ENCODE data around the gene NDUFA1.
A peak's percentile ranks its signal among the peaks of the same experiment; 100 is the strongest.
"Not testable (repeated sequence)": the region's sequence is repeated elsewhere in the genome, so short reads cannot be mapped to it uniquely, and the experiment has no call there.

The NDUFA1 gene

GRCh38 chrX:119885554-119886428, 14.2 kb downstream of the NDUFA1 start:
- H3K23ac ChIP-seq (ENCODE audit: low read depth, low read length, poor library complexity) = no peak overlapping the region
- no peak overlapping the region for H2BK120ac ChIP-seq (ENCODE audit: low read depth, low read length)
- H4K91ac ChIP-seq (ENCODE audit: low read depth, low read length, poor library complexity) = no peak overlapping the region
- no peak overlapping the region for H3K18ac ChIP-seq (ENCODE audit: low read length)
- no peak overlapping the region for H2BK15ac ChIP-seq (ENCODE audit: low read length)
- no CpG with 5 or more reads among the region's 11 CpGs for WGBS, 2 donors (ENCODE audit: extremely low coverage in 2 of 2, insufficient read length in 2 of 2, insufficient replicate concordance in 1 of 2)
- no peaks in the 10 kb centered on the region for H3K79me1 ChIP-seq (ENCODE audit: low read depth, low read length)
- peak overlapping the region; percentile 52 for H2AFZ ChIP-seq (ENCODE audit: low read length)
- H3K9ac ChIP-seq (ENCODE audit: low read depth, low read length, poor library complexity) = no peak overlapping the region
- H2BK12ac ChIP-seq (ENCODE audit: low read length) = no peak overlapping the region
- H3K9me3 ChIP-seq (replicated peaks in 1 of 2; ENCODE audit: control insufficient read depth in 2 of 2, insufficient read depth in 1 of 2, low read depth in 1 of 2, low read length in 2 of 2) = no peaks in the 10 kb centered on the region
- no peak overlapping the region for H3K4me3 ChIP-seq (ENCODE audit: low read length in 2 of 2)
- no peaks in the 10 kb centered on the region for H3K4me1 ChIP-seq (ENCODE audit: control insufficient read depth in 2 of 2, insufficient read depth in 1 of 2, low read depth in 1 of 2, low read length in 2 of 2)
- no peak overlapping the region for H4K8ac ChIP-seq (ENCODE audit: low read depth, low read length)
- no peak overlapping the region for H3K14ac ChIP-seq (ENCODE audit: low read length)
- no peak overlapping the region for H3K27ac ChIP-seq (replicated peaks; ENCODE audit: low read length)
- H3K36me3 ChIP-seq (replicated peaks in 1 of 2; ENCODE audit: control insufficient read depth in 2 of 2, insufficient read depth in 2 of 2, low read length in 2 of 2) = no peaks in the 10 kb centered on the region
- no peak overlapping the region for H2BK5ac ChIP-seq (ENCODE audit: low read length)
- H3K4ac ChIP-seq (ENCODE audit: low read length) = no peak overlapping the region
- H3K27me3 ChIP-seq (ENCODE audit: control insufficient read depth in 3 of 3, insufficient read depth in 3 of 3, low read depth in 1 of 3, low read length in 3 of 3) = no peaks in the 10 kb centered on the region
- H3K4me2 ChIP-seq (ENCODE audit: insufficient read depth, low read length, poor library complexity, severe bottlenecking) = no peak overlapping the region
- H2AK5ac ChIP-seq (ENCODE audit: low read depth, low read length) = no peak overlapping the region
- no peak for DNase-seq (ENCODE audit: low spot score)

- no CpG with 5 or more reads among the region's 40 CpGs for WGBS, 2 donors (ENCODE audit: extremely low coverage in 2 of 2, insufficient read length in 2 of 2, insufficient replicate concordance in 1 of 2)
Observed at GRCh38 chrX:119887721-119888425, 16.2 kb downstream of the NDUFA1 start.

GRCh38 chrX:119890626-119891025, 19.0 kb downstream of the NDUFA1 start:
- not testable (repeated sequence) for H3K4me3 ChIP-seq (ENCODE audit: low read length in 2 of 2); H3K79me1 ChIP-seq (ENCODE audit: low read depth, low read length); H3K27ac ChIP-seq (replicated peaks; ENCODE audit: low read length); H3K4me2 ChIP-seq (ENCODE audit: insufficient read depth, low read length, poor library complexity, severe bottlenecking); H3K9me3 ChIP-seq (replicated peaks in 1 of 2; ENCODE audit: control insufficient read depth in 2 of 2, insufficient read depth in 1 of 2, low read depth in 1 of 2, low read length in 2 of 2); H3K9ac ChIP-seq (ENCODE audit: low read depth, low read length, poor library complexity); H2AFZ ChIP-seq (ENCODE audit: low read length); H2BK15ac ChIP-seq (ENCODE audit: low read length); H3K23ac ChIP-seq (ENCODE audit: low read depth, low read length, poor library complexity); H3K4ac ChIP-seq (ENCODE audit: low read length); H3K36me3 ChIP-seq (replicated peaks in 1 of 2; ENCODE audit: control insufficient read depth in 2 of 2, insufficient read depth in 2 of 2, low read length in 2 of 2); H3K14ac ChIP-seq (ENCODE audit: low read length); H3K27me3 ChIP-seq (ENCODE audit: control insufficient read depth in 3 of 3, insufficient read depth in 3 of 3, low read depth in 1 of 3, low read length in 3 of 3); H2BK120ac ChIP-seq (ENCODE audit: low read depth, low read length); DNase-seq (ENCODE audit: low spot score); H3K18ac ChIP-seq (ENCODE audit: low read length); H2BK12ac ChIP-seq (ENCODE audit: low read length); H2AK5ac ChIP-seq (ENCODE audit: low read depth, low read length); H3K4me1 ChIP-seq (ENCODE audit: control insufficient read depth in 2 of 2, insufficient read depth in 1 of 2, low read depth in 1 of 2, low read length in 2 of 2); H2BK5ac ChIP-seq (ENCODE audit: low read length); H4K91ac ChIP-seq (ENCODE audit: low read depth, low read length, poor library complexity); H4K8ac ChIP-seq (ENCODE audit: low read depth, low read length)
- no CpG with 5 or more reads among the region's 36 CpGs for WGBS, 2 donors (ENCODE audit: extremely low coverage in 2 of 2, insufficient read length in 2 of 2, insufficient replicate concordance in 1 of 2)

More at GRCh38 chrX:119887721-119888425, 16.2 kb downstream of the NDUFA1 start:
- no peak overlapping the region for H2BK5ac ChIP-seq (ENCODE audit: low read length)
- no peak overlapping the region for H3K27ac ChIP-seq (replicated peaks; ENCODE audit: low read length)
- H2BK12ac ChIP-seq (ENCODE audit: low read length) = no peak overlapping the region
- no peaks in the 10 kb centered on the region for H3K9me3 ChIP-seq (replicated peaks in 1 of 2; ENCODE audit: control insufficient read depth in 2 of 2, insufficient read depth in 1 of 2, low read depth in 1 of 2, low read length in 2 of 2)
- H3K36me3 ChIP-seq (replicated peaks in 1 of 2; ENCODE audit: control insufficient read depth in 2 of 2, insufficient read depth in 2 of 2, low read length in 2 of 2) = no peaks in the 10 kb centered on the region
- no peak overlapping the region for H3K9ac ChIP-seq (ENCODE audit: low read depth, low read length, poor library complexity)
- H2AK5ac ChIP-seq (ENCODE audit: low read depth, low read length) = no peak overlapping the region
- H3K27me3 ChIP-seq (ENCODE audit: control insufficient read depth in 3 of 3, insufficient read depth in 3 of 3, low read depth in 1 of 3, low read length in 3 of 3) = no peaks in the 10 kb centered on the region
- no peak overlapping the region for H3K14ac ChIP-seq (ENCODE audit: low read length)
- no peak overlapping the region for H3K23ac ChIP-seq (ENCODE audit: low read depth, low read length, poor library complexity)
- peak overlapping the region; percentile 77 for H2AFZ ChIP-seq (ENCODE audit: low read length)
- H3K18ac ChIP-seq (ENCODE audit: low read length) = no peak overlapping the region
- peak overlapping the region; percentile 25 to 69 for H3K4me3 ChIP-seq (ENCODE audit: low read length in 2 of 2)
- H3K79me1 ChIP-seq (ENCODE audit: low read depth, low read length) = no peaks in the 10 kb centered on the region
- H4K91ac ChIP-seq (ENCODE audit: low read depth, low read length, poor library complexity) = no peak overlapping the region
- H4K8ac ChIP-seq (ENCODE audit: low read depth, low read length) = no peak overlapping the region
- no peak for DNase-seq (ENCODE audit: low spot score)
- no peak overlapping the region for H2BK15ac ChIP-seq (ENCODE audit: low read length)
- no peaks in the 10 kb centered on the region for H3K4me1 ChIP-seq (ENCODE audit: control insufficient read depth in 2 of 2, insufficient read depth in 1 of 2, low read depth in 1 of 2, low read length in 2 of 2)
- H3K4me2 ChIP-seq (ENCODE audit: insufficient read depth, low read length, poor library complexity, severe bottlenecking) = peak overlapping the region; percentile 33
- no peak overlapping the region for H3K4ac ChIP-seq (ENCODE audit: low read length)
- H2BK120ac ChIP-seq (ENCODE audit: low read depth, low read length) = no peak overlapping the region

- H2BK15ac ChIP-seq (ENCODE audit: low read length); H3K9ac ChIP-seq (ENCODE audit: low read depth, low read length, poor library complexity); H2AK5ac ChIP-seq (ENCODE audit: low read depth, low read length); H3K4me1 ChIP-seq (ENCODE audit: control insufficient read depth in 2 of 2, insufficient read depth in 1 of 2, low read depth in 1 of 2, low read length in 2 of 2); H3K79me1 ChIP-seq (ENCODE audit: low read depth, low read length); H3K36me3 ChIP-seq (replicated peaks in 1 of 2; ENCODE audit: control insufficient read depth in 2 of 2, insufficient read depth in 2 of 2, low read length in 2 of 2); H3K4me3 ChIP-seq (ENCODE audit: low read length in 2 of 2); H3K14ac ChIP-seq (ENCODE audit: low read length); H4K8ac ChIP-seq (ENCODE audit: low read depth, low read length); H3K27ac ChIP-seq (replicated peaks; ENCODE audit: low read length); H2BK120ac ChIP-seq (ENCODE audit: low read depth, low read length); H2BK5ac ChIP-seq (ENCODE audit: low read length); H2AFZ ChIP-seq (ENCODE audit: low read length); H2BK12ac ChIP-seq (ENCODE audit: low read length); H4K91ac ChIP-seq (ENCODE audit: low read depth, low read length, poor library complexity); H3K23ac ChIP-seq (ENCODE audit: low read depth, low read length, poor library complexity); H3K9me3 ChIP-seq (replicated peaks in 1 of 2; ENCODE audit: control insufficient read depth in 2 of 2, insufficient read depth in 1 of 2, low read depth in 1 of 2, low read length in 2 of 2); DNase-seq (ENCODE audit: low spot score); H3K4ac ChIP-seq (ENCODE audit: low read length); H3K18ac ChIP-seq (ENCODE audit: low read length); H3K27me3 ChIP-seq (ENCODE audit: control insufficient read depth in 3 of 3, insufficient read depth in 3 of 3, low read depth in 1 of 3, low read length in 3 of 3): not testable (repeated sequence)
- peak overlapping the region; percentile 11 for H3K4me2 ChIP-seq (ENCODE audit: insufficient read depth, low read length, poor library complexity, severe bottlenecking)
- WGBS, 2 donors (ENCODE audit: extremely low coverage in 2 of 2, insufficient read length in 2 of 2, insufficient replicate concordance in 1 of 2) = no CpG with 5 or more reads among the region's 16 CpGs
Observed at GRCh38 chrX:119891961-119892692, 20.5 kb downstream of the NDUFA1 start.

All from neuronal stem cell (in vitro differentiated cells).